IMR-90 (cell line): Measurements from ENCODE around the gene RNF227. TPM values are rescaled to one million over a fixed set of nuclear protein-coding genes. Genes with fewer than 3 reads are reported as not detected.

Experiments
- ATAC-seq: fragments of 200-7000 bp; cut with Tn5 transposase; 2 replicates; pipeline ENCODE4 v1.9.1; 2020; ENCODE audit warnings: low read depth, mild to moderate bottlenecking, moderate library complexity
- BruUV-seq: library from RNA; stranded (reverse); fragments of 400-500 nt; replicated peaks from 2 replicates; lab custom pipeline; 2021; lab: Mats Ljungman, UMichigan
- CTCF ChIA-PET: fragments of 300-600 bp; formaldehyde crosslinking; extraction: SDS; loops from one replicate; lab custom pipeline; 2021; ENCODE audit warnings: antibody characterized with exemption; lab: Yijun Ruan, JAX
- POLR2A ChIA-PET: fragments of 300-600 bp; sonication (Branson Sonifier 250); formaldehyde crosslinking; loops from one replicate; lab custom pipeline; 2022; ENCODE audit warnings: antibody characterized with exemption; ENCODE audit not compliant: unreplicated experiment; lab: Charles Lee
- DNase-seq: peaks from one replicate; pipeline ENCODE4 v3.0.0; 2013
- H2AFZ ChIP-seq: replicated peaks from 2 replicates; pipeline ENCODE3; 2013; ENCODE audit warnings: low read length, mild to moderate bottlenecking; ENCODE audit not compliant: poor library complexity
- H2AK5ac ChIP-seq: 2 replicates; pipeline ENCODE4 v1.6.1; 2013; ENCODE audit warnings: low read depth, low read length, inconsistent platforms
- H2AK9ac ChIP-seq: replicated peaks from 2 replicates; pipeline ENCODE3; 2013; ENCODE audit warnings: mild to moderate bottlenecking, low read depth, low read length, moderate library complexity; ENCODE audit not compliant: poor library complexity
- H2BK120ac ChIP-seq: 2 replicates; pipeline ENCODE4 v1.6.1; 2013; ENCODE audit warnings: low read depth, low read length, inconsistent platforms
- H2BK15ac ChIP-seq: 3 replicates; pipeline ENCODE4 v1.6.1; 2013; ENCODE audit warnings: low read depth, low read length, inconsistent platforms
- H2BK20ac ChIP-seq: 2 replicates; pipeline ENCODE4 v1.6.1; 2013; ENCODE audit warnings: low read depth, mild to moderate bottlenecking, inconsistent platforms, low read length, moderate library complexity
- H2BK5ac ChIP-seq: 2 replicates; pipeline ENCODE4 v1.6.1; 2013; ENCODE audit warnings: mild to moderate bottlenecking, low read depth, low read length, inconsistent platforms; ENCODE audit not compliant: poor library complexity, severe bottlenecking
- H3K14ac ChIP-seq: replicated peaks from 2 replicates; pipeline ENCODE4 v1.6.1; 2013; ENCODE audit warnings: low read depth, low read length, inconsistent platforms
- H3K18ac ChIP-seq: 2 replicates; pipeline ENCODE4 v1.6.1; 2013; ENCODE audit warnings: low read depth, low read length, control low read depth
- H3K23ac ChIP-seq: 2 replicates; pipeline ENCODE4 v1.6.1; 2013; ENCODE audit warnings: low read depth, low read length, inconsistent platforms
- H3K27ac ChIP-seq: 2 replicates; pipeline ENCODE4 v1.5.1; 2013; ENCODE audit warnings: mild to moderate bottlenecking, control low read depth, low read length; ENCODE audit not compliant: insufficient read depth
- H3K27me3 ChIP-seq: 2 replicates; pipeline ENCODE4 v1.6.1; 2013; ENCODE audit warnings: low read length; ENCODE audit not compliant: control insufficient read depth, insufficient read depth
- H3K36me3 ChIP-seq: 2 replicates; pipeline ENCODE4 v1.6.1; 2013; ENCODE audit warnings: low read length, mixed read lengths; ENCODE audit not compliant: control insufficient read depth, insufficient read depth
- H3K4ac ChIP-seq: 2 replicates; pipeline ENCODE4 v1.6.1; 2013; ENCODE audit warnings: low read depth, low read length, inconsistent platforms
- H3K4me1 ChIP-seq: 2 replicates; pipeline ENCODE4 v1.6.1; 2013; ENCODE audit warnings: low read length, mixed read lengths; ENCODE audit not compliant: control insufficient read depth, insufficient read depth
- H3K4me2 ChIP-seq: 2 replicates; pipeline ENCODE4 v1.6.1; 2013; ENCODE audit warnings: low read depth, mild to moderate bottlenecking, control low read depth, low read length, moderate library complexity
- H3K4me3 ChIP-seq: 2 replicates; pipeline ENCODE4 v1.5.1; 2013; ENCODE audit warnings: low read depth, mild to moderate bottlenecking, control low read depth, low read length, moderate library complexity; ENCODE audit not compliant: insufficient read depth
- H3K56ac ChIP-seq: 2 replicates; pipeline ENCODE4 v1.6.1; 2013; ENCODE audit warnings: low read length, inconsistent platforms; ENCODE audit not compliant: insufficient read depth; ENCODE audit errors: extremely low read depth
- H3K79me1 ChIP-seq, 2 experiments: 2 replicates each; pipeline ENCODE4 v1.6.1; 2013; ENCODE audit warnings: low read length in 2 of 2, inconsistent platforms in 1 of 2, low read depth in 1 of 2
- H3K9ac ChIP-seq: 2 replicates; pipeline ENCODE4 v1.6.1; 2013; ENCODE audit warnings: low read depth, low read length, control low read depth
- H3K9me1 ChIP-seq: 2 replicates; pipeline ENCODE4 v1.6.1; 2013; ENCODE audit warnings: low read length, inconsistent platforms; ENCODE audit not compliant: insufficient read depth
- H3K9me3 ChIP-seq: 2 replicates; pipeline ENCODE4 v1.6.1; 2013; ENCODE audit warnings: low read length; ENCODE audit not compliant: control insufficient read depth, insufficient read depth
- H4K20me1 ChIP-seq: 2 replicates; pipeline ENCODE4 v1.6.1; 2013; ENCODE audit warnings: low read length, inconsistent platforms; ENCODE audit not compliant: insufficient read depth
- H4K5ac ChIP-seq: 2 replicates; pipeline ENCODE4 v1.6.1; 2013; ENCODE audit warnings: mild to moderate bottlenecking, low read depth, low read length, control low read depth
- H4K8ac ChIP-seq, 2 experiments: 2 replicates each; pipeline ENCODE4 v1.6.1; 2013; ENCODE audit warnings: low read depth in 2 of 2, low read length in 2 of 2, control low read depth in 1 of 2, inconsistent platforms in 1 of 2
- H4K91ac ChIP-seq: 2 replicates; pipeline ENCODE4 v1.6.1; 2013; ENCODE audit warnings: low read depth, low read length, inconsistent platforms; ENCODE audit not compliant: insufficient read depth
- CHD1 ChIP-seq: IDR thresholded peaks from 2 replicates; pipeline ENCODE4 v1.6.1; 2012; ENCODE audit warnings: low read depth, low read length, improper control_type of control experiment
- ELK1 ChIP-seq: fragments of 150-350 bp; IDR thresholded peaks from 2 replicates; pipeline ENCODE4 v1.6.1; 2016; ENCODE audit warnings: low read depth, mild to moderate bottlenecking, low read length, moderate library complexity, borderline replicate concordance
- FOS ChIP-seq: fragments of 150-350 bp; IDR thresholded peaks from 2 replicates; pipeline ENCODE4 v1.6.1; 2016; ENCODE audit warnings: low read depth, low read length
- MAFK ChIP-seq: IDR thresholded peaks from 2 replicates; pipeline ENCODE4 v1.6.1; 2012; ENCODE audit warnings: low read depth, low read length, improper control_type of control experiment
- MXI1 ChIP-seq: IDR thresholded peaks from 2 replicates; pipeline ENCODE4 v1.6.1; 2012; ENCODE audit warnings: low read depth, mild to moderate bottlenecking, low read length, moderate library complexity, borderline replicate concordance
- NFE2L2 ChIP-seq: fragments of 150-350 bp; IDR thresholded peaks from 2 replicates; pipeline ENCODE4 v1.6.1; 2016; ENCODE audit warnings: low read depth, mild to moderate bottlenecking, low read length
- POLR2A ChIP-seq: IDR thresholded peaks from 2 replicates; pipeline ENCODE4 v1.6.1; 2012; ENCODE audit warnings: mild to moderate bottlenecking, low read depth, low read length
- RAD21 ChIP-seq: IDR thresholded peaks from 2 replicates; pipeline ENCODE4 v1.6.1; 2012; ENCODE audit warnings: low read length, improper control_type of control experiment
- RCOR1 ChIP-seq: IDR thresholded peaks from 2 replicates; pipeline ENCODE4 v1.6.1; 2012; ENCODE audit warnings: mild to moderate bottlenecking, low read length, improper control_type of control experiment; ENCODE audit not compliant: insufficient replicate concordance
- WGBS, 2 experiments: methylation state at CpG; one replicate each; pipeline versions ENCODE4 v1.1.5 to v1.1.7; 2013; ENCODE audit warnings: missing lambda C conversion rate in 2 of 2; ENCODE audit not compliant: insufficient read length in 1 of 2; ENCODE audit errors: extremely low coverage in 2 of 2; 5-methylcytosine and 5-hydroxymethylcytosine counted together
- dilution Hi-C: fragments of 300-500 bp; cut with HindIII; formaldehyde crosslinking; loops from one replicate; pipeline ENCODE4 v1.14.3; 2018; ENCODE audit warnings: low sequenced_read_pairs; ENCODE audit not compliant: unreplicated experiment
- in situ Hi-C: fragments of 300-500 bp; cut with MboI; formaldehyde crosslinking; loops from 3 replicates; pipeline ENCODE4 v1.14.3; 2019; ENCODE audit warnings: low sequenced_read_pairs, inconsistent platforms, mixed read lengths
- intact Hi-C: fragments of 100-400 bp; cut with micrococcal nuclease; formaldehyde crosslinking; loops from 2 replicates; pipeline ENCODE4 v1.10.0; 2022
- polyA plus RNA-seq, 3 experiments: library from polyadenylated mRNA; depleted of rRNA; stranded (reverse); fragments of >200 nt; gene quantifications; 2 replicates each; pipeline ENCODE4 v1.2.3, GENCODE V29; 2012; ENCODE audit warnings: low replicate concordance in 1 of 3
- total RNA-seq: library from RNA; depleted of rRNA; stranded (reverse); fragments of >200 nt; gene quantifications from 2 replicates; pipeline ENCODE4 v1.2.3, GENCODE V29; 2012
- TF ChIP-seq, protein P1 (sequence below): fragments of 150-350 bp; IDR thresholded peaks from 2 replicates; pipeline ENCODE4 v1.6.1; 2017; ENCODE audit warnings: mild to moderate bottlenecking, antibody characterized with exemption, low read length, low read depth
- TF ChIP-seq, protein P2 (sequence below): conservative IDR thresholded peaks from 2 replicates; pipeline ENCODE4 v1.5.1; 2012; ENCODE audit warnings: mild to moderate bottlenecking, low read depth, low read length, improper control_type of control experiment

The RNF227 gene
- total and polyA plus RNA-seq, 2 of the 4 experiments (the other 2 are of a cell fraction), result 1.3 to 3.1 TPM

- Histone ChIP-seq H3K56ac (no peak overlapping the region), H2AK9ac (no peak overlapping the region), H2AFZ (no peak overlapping the region), H3K4me2 (no peak overlapping the region), H2BK120ac (no peak overlapping the region), H3K27ac (no peak overlapping the region), H4K20me1 (peaks cover 16% of the 10 kb centered on the region), H3K4me3 (no peak overlapping the region), H2BK15ac (no peak overlapping the region), H3K9me1 (peaks cover 7% of the 10 kb centered on the region), H2BK20ac (no peak overlapping the region), H3K36me3 (peaks cover 51% of the 10 kb centered on the region), H4K91ac (no peak overlapping the region), H3K4ac (no peak overlapping the region), H2BK5ac (no peak overlapping the region), H3K27me3 (no peaks in the 10 kb centered on the region), H4K8ac (no peak overlapping the region), H3K4me1 (peaks cover 15% of the 10 kb centered on the region), H3K14ac (no peak overlapping the region), H2AK5ac (no peak overlapping the region), H3K9me3 (no peaks in the 10 kb centered on the region), H3K18ac (no peak overlapping the region), H3K79me1 (peaks cover 4 to 56% of the 10 kb centered on the region in 2 experiments), H3K23ac (no peak overlapping the region), H4K5ac (no peak overlapping the region), H3K9ac (no peak overlapping the region)
- intact Hi-C loops, result no loop called here
- no peak for ATAC-seq
- ChIA-PET POLR2A (no interaction called here), CTCF (no interaction called here)
- BruUV-seq, result no TSS peak
- TF ChIP-seq, protein P1, sequence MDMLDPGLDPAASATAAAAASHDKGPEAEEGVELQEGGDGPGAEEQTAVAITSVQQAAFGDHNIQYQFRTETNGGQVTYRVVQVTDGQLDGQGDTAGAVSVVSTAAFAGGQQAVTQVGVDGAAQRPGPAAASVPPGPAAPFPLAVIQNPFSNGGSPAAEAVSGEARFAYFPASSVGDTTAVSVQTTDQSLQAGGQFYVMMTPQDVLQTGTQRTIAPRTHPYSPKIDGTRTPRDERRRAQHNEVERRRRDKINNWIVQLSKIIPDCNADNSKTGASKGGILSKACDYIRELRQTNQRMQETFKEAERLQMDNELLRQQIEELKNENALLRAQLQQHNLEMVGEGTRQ, result no peak
- TF ChIP-seq, protein P2, sequence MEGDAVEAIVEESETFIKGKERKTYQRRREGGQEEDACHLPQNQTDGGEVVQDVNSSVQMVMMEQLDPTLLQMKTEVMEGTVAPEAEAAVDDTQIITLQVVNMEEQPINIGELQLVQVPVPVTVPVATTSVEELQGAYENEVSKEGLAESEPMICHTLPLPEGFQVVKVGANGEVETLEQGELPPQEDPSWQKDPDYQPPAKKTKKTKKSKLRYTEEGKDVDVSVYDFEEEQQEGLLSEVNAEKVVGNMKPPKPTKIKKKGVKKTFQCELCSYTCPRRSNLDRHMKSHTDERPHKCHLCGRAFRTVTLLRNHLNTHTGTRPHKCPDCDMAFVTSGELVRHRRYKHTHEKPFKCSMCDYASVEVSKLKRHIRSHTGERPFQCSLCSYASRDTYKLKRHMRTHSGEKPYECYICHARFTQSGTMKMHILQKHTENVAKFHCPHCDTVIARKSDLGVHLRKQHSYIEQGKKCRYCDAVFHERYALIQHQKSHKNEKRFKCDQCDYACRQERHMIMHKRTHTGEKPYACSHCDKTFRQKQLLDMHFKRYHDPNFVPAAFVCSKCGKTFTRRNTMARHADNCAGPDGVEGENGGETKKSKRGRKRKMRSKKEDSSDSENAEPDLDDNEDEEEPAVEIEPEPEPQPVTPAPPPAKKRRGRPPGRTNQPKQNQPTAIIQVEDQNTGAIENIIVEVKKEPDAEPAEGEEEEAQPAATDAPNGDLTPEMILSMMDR, result no peak
- TF ChIP-seq POLR2A (no peak), RAD21 (no peak), CHD1 (no peak), MAFK (no peak), RCOR1 (no peak), ELK1 (no peak), FOS (no peak), MXI1 (no peak), NFE2L2 (no peak)
- dilution Hi-C loops, result no loop called here
- no CpG with 5 or more reads among the region's 15 CpGs for WGBS, 2 experiments
- in situ Hi-C loops, result no loop called here
- DNase-seq, result peak; percentile 26
These were observed 22.8 kb downstream of the RNF227 start for GRCh38 chr17:7893187-7893880.
